Activated naive CD4-positive, alpha-beta T cell treated with anti-CD3 and anti-CD28 coated beads, Interleukin-2, amount 10 ng/mL, durations not matched to agents 7 days and 5 days (primary cell): ENCODE data around the gene VASN.
"Not testable (repeated sequence)": the region's sequence is repeated elsewhere in the genome, so short reads cannot be mapped to it uniquely, and the experiment has no call there.

Experiments
- CTCF ChIA-PET: fragments of 350-600 bp; sonication (Branson Sonifier 250); formaldehyde crosslinking; loops from one replicate; lab custom pipeline; 2021; ENCODE audit warnings: antibody characterized with exemption; lab: Charles Lee
- DNase-seq: peaks from one replicate; pipeline ENCODE4 v3.0.0-alpha.2; 2020
- H3K27ac Mint-ChIP-seq: one replicate; pipeline ENCODE4 v1.8.0; 2021; ENCODE audit warnings: mild to moderate bottlenecking, moderate library complexity, mixed read lengths
- H3K27me3 Mint-ChIP-seq: one replicate; pipeline ENCODE4 v1.8.0; 2021; ENCODE audit warnings: mild to moderate bottlenecking, mixed read lengths
- H3K36me3 Mint-ChIP-seq: one replicate; pipeline ENCODE4 v1.8.0; 2021; ENCODE audit warnings: mixed read lengths
- H3K4me1 Mint-ChIP-seq: one replicate; pipeline ENCODE4 v1.8.0; 2021; ENCODE audit warnings: mixed read lengths
- H3K4me3 Mint-ChIP-seq: one replicate; pipeline ENCODE4 v1.8.0; 2021; ENCODE audit warnings: mild to moderate bottlenecking, moderate library complexity, mixed read lengths
- H3K9me3 Mint-ChIP-seq: one replicate; pipeline ENCODE4 v1.8.0; 2021; ENCODE audit warnings: mixed read lengths

Gene VASN

GRCh38 chr16:4342866-4343744 lies 28.5 kb upstream of the VASN start:
- Mint-ChIP-seq H3K36me3 (peaks cover under 1% of the 10 kb centered on the region), H3K4me3 (no peak overlapping the region), H3K27me3 (no peaks in the 10 kb centered on the region), H3K27ac (peak overlapping the region; percentile 33), H3K4me1 (peaks cover 3% of the 10 kb centered on the region), H3K9me3 (no peaks in the 10 kb centered on the region)
- DNase-seq: no peak
- CTCF ChIA-PET: interaction anchor here (0.7 to 2.9 kb wide), 2 partner anchors 15 to 37 kb away, joined by 3 to 9 read pairs; no protein-coding TSS in a partner anchor

- DNase-seq, CTCF ChIA-PET, H3K27ac Mint-ChIP-seq, H3K4me3 Mint-ChIP-seq, H3K9me3 Mint-ChIP-seq, H3K4me1 Mint-ChIP-seq, H3K36me3 Mint-ChIP-seq, H3K27me3 Mint-ChIP-seq: not testable (repeated sequence)
These were observed 27.2 kb upstream of the VASN start for GRCh38 chr16:4344300-4344982.

GRCh38 chr16:4344983-4345835 lies 26.4 kb upstream of the VASN start:
- Mint-ChIP-seq H3K27me3 (no peaks in the 10 kb centered on the region), H3K36me3 (peaks cover 5% of the 10 kb centered on the region), H3K27ac (no peak overlapping the region), H3K4me1 (peaks cover 8% of the 10 kb centered on the region), H3K9me3 (no peaks in the 10 kb centered on the region), H3K4me3 (no peak overlapping the region)
- CTCF ChIA-PET: no interaction called here
- no peak for DNase-seq

- Mint-ChIP-seq H3K27me3 (peaks cover 4% of the 10 kb centered on the region), H3K9me3 (no peaks in the 10 kb centered on the region), H3K36me3 (peaks cover 5% of the 10 kb centered on the region), H3K4me3 (no peak overlapping the region), H3K4me1 (peaks cover 13% of the 10 kb centered on the region), H3K27ac (peak overlapping the region; percentile 11)
- no peak for DNase-seq
- CTCF ChIA-PET: interaction anchor here (1.0 to 1.2 kb wide), 2 partner anchors 14 to 57 kb away, joined by 3 read pairs; no protein-coding TSS in a partner anchor
These were observed 25.5 kb upstream of the VASN start for GRCh38 chr16:4345836-4346781.

GRCh38 chr16:4347010-4347409 lies 24.6 kb upstream of the VASN start:
- no peak for DNase-seq
- no peak overlapping the region for H3K27ac Mint-ChIP-seq
- H3K9me3 Mint-ChIP-seq: no peaks in the 10 kb centered on the region
- no peak overlapping the region for H3K4me3 Mint-ChIP-seq
- peaks cover 22% of the 10 kb centered on the region for H3K4me1 Mint-ChIP-seq
- peaks cover 5% of the 10 kb centered on the region for H3K36me3 Mint-ChIP-seq
- CTCF ChIA-PET: interaction anchor here (1.2 kb wide), 1 partner anchor 15 kb away, joined by 3 read pairs; no protein-coding TSS in a partner anchor
- H3K27me3 Mint-ChIP-seq: peaks cover 5% of the 10 kb centered on the region

GRCh38 chr16:4347765-4348509 lies 23.7 kb upstream of the VASN start:
- Mint-ChIP-seq H3K4me1 (peaks cover 22% of the 10 kb centered on the region), H3K36me3 (peaks cover 5% of the 10 kb centered on the region), H3K9me3 (no peaks in the 10 kb centered on the region), H3K4me3 (no peak overlapping the region), H3K27me3 (peaks cover 5% of the 10 kb centered on the region), H3K27ac (peak overlapping the region; percentile 79)
- no peak for DNase-seq
- CTCF ChIA-PET: no interaction called here

- Mint-ChIP-seq H3K4me3 (no peak overlapping the region), H3K4me1 (peaks cover 22% of the 10 kb centered on the region), H3K27ac (no peak overlapping the region)
These were observed 22.3 kb upstream of the VASN start for GRCh38 chr16:4349332-4349731.

GRCh38 chr16:4350365-4350786 lies 21.3 kb upstream of the VASN start:
- Mint-ChIP-seq H3K27me3 (peaks cover 5% of the 10 kb centered on the region), H3K4me1 (peaks cover 22% of the 10 kb centered on the region), H3K27ac (peak overlapping the region; percentile 92), H3K36me3 (peaks cover 19% of the 10 kb centered on the region), H3K9me3 (no peaks in the 10 kb centered on the region), H3K4me3 (peak overlapping the region; percentile 89)
- CTCF ChIA-PET: interaction anchor here (0.8 to 1.6 kb wide), 3 partner anchors 38 to 96 kb away, joined by 3 to 6 read pairs (median 4); no protein-coding TSS in a partner anchor
- DNase-seq: no peak

More at GRCh38 chr16:4349332-4349731, 22.3 kb upstream of the VASN start:
- CTCF ChIA-PET: interaction anchor here (0.8 to 1.6 kb wide), 3 partner anchors 37 to 95 kb away, joined by 3 to 6 read pairs (median 4); no protein-coding TSS in a partner anchor
- H3K27me3 Mint-ChIP-seq: peaks cover 5% of the 10 kb centered on the region
- DNase-seq: no peak
- peaks cover 12% of the 10 kb centered on the region for H3K36me3 Mint-ChIP-seq
- no peaks in the 10 kb centered on the region for H3K9me3 Mint-ChIP-seq

GRCh38 chr16:4350787-4351659 lies 20.6 kb upstream of the VASN start, which contains the start of gene PAM16:
Gene PAM16, minus strand, starts transcription at chr16:4351321. Its CDS starts 87 bp downstream, at chr16:4351234.
- Mint-ChIP-seq H3K27me3 (peaks cover 5% of the 10 kb centered on the region), H3K36me3 (peaks cover 19% of the 10 kb centered on the region), H3K27ac (peak within 1 kb of the TSS; percentile 92), H3K4me1 (peaks cover 22% of the 10 kb centered on the region), H3K9me3 (no peaks in the 10 kb centered on the region), H3K4me3 (peak within 1 kb of the TSS; percentile 89)
- CTCF ChIA-PET: interaction anchor here (1.2 to 1.6 kb wide), 2 partner anchors 52 to 62 kb away, joined by 4 to 6 read pairs; no protein-coding TSS in a partner anchor
- DNase-seq: peak; percentile 98

- peaks cover 5% of the 10 kb centered on the region for H3K27me3 Mint-ChIP-seq
- H3K27ac Mint-ChIP-seq: peak overlapping the region; percentile 92
- no peaks in the 10 kb centered on the region for H3K9me3 Mint-ChIP-seq
- H3K4me3 Mint-ChIP-seq: peak overlapping the region; percentile 89
- H3K4me1 Mint-ChIP-seq: peaks cover 22% of the 10 kb centered on the region
- H3K36me3 Mint-ChIP-seq: peaks cover 21% of the 10 kb centered on the region
- CTCF ChIA-PET: interaction anchor here (1.2 kb wide), 1 partner anchor 51 kb away, joined by 4 read pairs; no protein-coding TSS in a partner anchor
- DNase-seq: no peak
These were observed 19.8 kb upstream of the VASN start for GRCh38 chr16:4351880-4352279.

- CTCF ChIA-PET: interaction anchor here (0.9 kb wide), 1 partner anchor 21 kb away, joined by 3 read pairs; no protein-coding TSS in a partner anchor
- Mint-ChIP-seq H3K4me1 (peaks cover 20% of the 10 kb centered on the region), H3K9me3 (no peaks in the 10 kb centered on the region), H3K4me3 (no peak overlapping the region), H3K36me3 (peaks cover 24% of the 10 kb centered on the region), H3K27me3 (peaks cover 5% of the 10 kb centered on the region), H3K27ac (no peak overlapping the region)
- DNase-seq: no peak
These were observed 18.8 kb upstream of the VASN start for GRCh38 chr16:4352843-4353242.
